ENCODE measurements around the gene COTL1. TPM values are rescaled to one million over a fixed set of nuclear protein-coding genes. Genes with fewer than 3 reads are reported as not detected.
A peak's percentile ranks its signal among the peaks of the same experiment; 100 is the strongest.

COTL1 gene
- total and polyA plus RNA-seq, 7 donors = 6.1 to 44.5 (median 9.8) TPM

DNA sequence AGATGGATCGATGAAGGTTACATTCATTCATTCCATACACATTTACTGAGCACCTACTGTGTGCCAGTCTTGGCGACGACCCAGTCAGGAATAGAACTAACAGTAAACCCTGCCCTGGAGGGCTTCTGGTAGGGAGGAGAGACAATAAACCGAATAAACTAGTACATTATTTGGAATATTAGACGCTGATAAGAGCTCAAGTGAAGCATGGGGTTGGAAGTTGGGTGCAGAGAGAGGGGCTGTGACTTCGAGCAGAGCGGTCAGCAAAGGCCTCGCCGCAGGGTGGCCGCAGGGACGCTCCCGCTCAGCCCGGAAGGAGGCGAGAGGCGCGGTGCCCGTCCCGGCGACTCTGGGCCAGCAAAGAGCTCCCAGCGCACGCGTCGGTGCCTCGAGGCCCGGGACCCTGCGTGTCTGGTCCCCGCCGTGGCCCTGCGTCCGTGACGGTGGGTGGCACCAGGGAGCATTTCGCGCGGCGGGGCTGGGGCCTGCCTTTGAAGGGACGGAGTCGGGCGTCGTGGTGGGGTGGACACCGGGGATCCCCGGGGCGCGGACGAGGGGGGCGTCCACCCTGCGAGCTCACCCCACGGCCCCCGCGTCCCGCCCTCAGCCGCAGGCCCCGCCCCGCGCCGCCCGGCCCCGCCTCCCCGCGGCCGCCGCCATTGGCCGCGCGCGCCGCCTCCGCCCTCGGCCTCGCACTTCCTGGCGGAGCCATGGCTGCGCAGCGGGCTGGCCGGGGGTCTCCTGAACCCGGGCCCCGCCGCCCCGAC is 30.1 kb upstream of the COTL1 start, which contains the start of gene KLHL36:
KLHL36 (plus strand) TSS at position 684 of the 767 bp plus-strand sequence. CDS start 2,357 bp downstream, outside the sequence.
- Histone ChIP-seq H3K36me3 (ENCODE audit: insufficient read depth in 1 of 2, low read depth in 1 of 2) (peaks cover 0 to 25% of the 10 kb centered on the region in 2 donors), H3K27ac (peak within 1 kb of the TSS; percentile 70), H3K27me3 (ENCODE audit: insufficient read depth in 3 of 3, low read length in 2 of 3) (no peaks in the 10 kb centered on the region), H3K4me3 (peak within 1 kb of the TSS; percentile 75), H3K9me3 (no peaks in the 10 kb centered on the region), H3K4me1 (peaks cover 6% of the 10 kb centered on the region)
- TF ChIP-seq, protein P1, sequence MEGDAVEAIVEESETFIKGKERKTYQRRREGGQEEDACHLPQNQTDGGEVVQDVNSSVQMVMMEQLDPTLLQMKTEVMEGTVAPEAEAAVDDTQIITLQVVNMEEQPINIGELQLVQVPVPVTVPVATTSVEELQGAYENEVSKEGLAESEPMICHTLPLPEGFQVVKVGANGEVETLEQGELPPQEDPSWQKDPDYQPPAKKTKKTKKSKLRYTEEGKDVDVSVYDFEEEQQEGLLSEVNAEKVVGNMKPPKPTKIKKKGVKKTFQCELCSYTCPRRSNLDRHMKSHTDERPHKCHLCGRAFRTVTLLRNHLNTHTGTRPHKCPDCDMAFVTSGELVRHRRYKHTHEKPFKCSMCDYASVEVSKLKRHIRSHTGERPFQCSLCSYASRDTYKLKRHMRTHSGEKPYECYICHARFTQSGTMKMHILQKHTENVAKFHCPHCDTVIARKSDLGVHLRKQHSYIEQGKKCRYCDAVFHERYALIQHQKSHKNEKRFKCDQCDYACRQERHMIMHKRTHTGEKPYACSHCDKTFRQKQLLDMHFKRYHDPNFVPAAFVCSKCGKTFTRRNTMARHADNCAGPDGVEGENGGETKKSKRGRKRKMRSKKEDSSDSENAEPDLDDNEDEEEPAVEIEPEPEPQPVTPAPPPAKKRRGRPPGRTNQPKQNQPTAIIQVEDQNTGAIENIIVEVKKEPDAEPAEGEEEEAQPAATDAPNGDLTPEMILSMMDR (IDR thresholded peaks at IDR 0.05) = no peak
- DNase-seq = peak; percentile 71 to 79
- intact Hi-C loops (cut with DNase I) = loop anchor here in 1 of 2 donors (5.0 kb wide), 1 partner anchor 274 kb away; no protein-coding TSS in a partner anchor
- peak; percentile 69 to 79 (median 72) for ATAC-seq
- WGBS, 3 donors = 5 to 12% (median 10%) methylated on average over 35 to 77 of the region's 77 CpGs

DNA sequence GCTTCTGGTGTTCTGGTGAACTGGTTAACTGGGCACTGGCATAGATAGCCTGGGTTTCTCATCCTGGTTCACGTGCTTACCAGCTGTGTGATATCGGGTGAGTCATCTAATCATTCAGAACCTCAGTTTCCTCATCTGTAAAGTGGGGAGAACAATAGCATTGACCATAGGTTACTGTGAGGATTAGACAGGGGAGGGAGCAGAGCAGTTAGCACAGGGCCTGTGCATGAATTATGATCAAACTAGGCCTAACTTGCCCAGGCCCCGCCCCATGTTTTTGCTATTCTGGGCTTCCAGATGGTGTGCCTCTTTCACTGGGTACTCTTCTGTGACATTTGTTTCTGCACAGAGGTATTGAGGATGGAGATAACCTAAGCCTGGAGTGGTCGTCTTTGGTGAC is 25.8 kb upstream of the COTL1 start:
- no peak overlapping the region for H3K4me3 ChIP-seq
- TF ChIP-seq, protein P1 (IDR thresholded peaks at IDR 0.05) = no peak
- 40 to 57% (median 53%) methylated on average over 4 of the region's 4 CpGs for WGBS, 3 donors
- peaks cover 11% of the 10 kb centered on the region for H3K4me1 ChIP-seq
- H3K27ac ChIP-seq = peak overlapping the region; percentile 67
- DNase-seq (no peak), ATAC-seq (peak in 1 of 4 donors; percentile 15)
- peaks cover 0 to 4% (median 0%) of the 10 kb centered on the region in 3 donors for H3K27me3 ChIP-seq (ENCODE audit: insufficient read depth in 3 of 3, low read length in 2 of 3)
- H3K9me3 ChIP-seq = no peaks in the 10 kb centered on the region
- intact Hi-C loops (cut with DNase I) = no loop called here
- no peaks in the 10 kb centered on the region for H3K36me3 ChIP-seq (ENCODE audit: insufficient read depth in 1 of 2, low read depth in 1 of 2)

DNA sequence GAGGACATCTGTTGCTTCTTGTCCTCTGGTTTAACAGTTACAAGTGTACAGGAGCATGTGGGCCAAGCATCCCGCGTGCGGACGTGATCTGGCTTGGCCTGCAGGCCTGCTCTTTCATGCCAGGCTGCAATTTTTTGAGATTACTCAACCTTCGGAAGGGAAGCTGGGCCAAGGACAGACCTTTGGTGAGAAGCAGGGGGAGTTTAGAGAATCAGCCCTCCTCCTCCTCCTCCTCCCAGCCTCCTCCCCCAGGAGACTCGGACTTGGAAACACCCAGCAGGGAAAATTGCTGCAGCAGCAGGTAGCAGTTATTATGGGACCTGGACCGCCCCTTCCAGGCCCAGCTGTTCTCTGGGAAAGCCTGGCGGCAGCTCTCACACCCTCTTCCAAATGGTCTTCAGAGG is 25.3 kb upstream of the COTL1 start:
- TF ChIP-seq, protein P1 (IDR thresholded peaks at IDR 0.05) = no peak
- peak; percentile 78 to 88 (median 82) for ATAC-seq
- peak overlapping the region; percentile 67 for H3K27ac ChIP-seq
- H3K9me3 ChIP-seq = no peaks in the 10 kb centered on the region
- peaks cover 0 to 4% (median 0%) of the 10 kb centered on the region in 3 donors for H3K27me3 ChIP-seq (ENCODE audit: insufficient read depth in 3 of 3, low read length in 2 of 3)
- peaks cover 11% of the 10 kb centered on the region for H3K4me1 ChIP-seq
- WGBS, 3 donors = 19 to 30% (median 21%) methylated on average over 8 of the region's 8 CpGs
- peak; percentile 80 to 88 for DNase-seq
- intact Hi-C loops (cut with DNase I) = no loop called here
- H3K4me3 ChIP-seq = no peak overlapping the region
- H3K36me3 ChIP-seq (ENCODE audit: insufficient read depth in 1 of 2, low read depth in 1 of 2) = no peaks in the 10 kb centered on the region

DNA sequence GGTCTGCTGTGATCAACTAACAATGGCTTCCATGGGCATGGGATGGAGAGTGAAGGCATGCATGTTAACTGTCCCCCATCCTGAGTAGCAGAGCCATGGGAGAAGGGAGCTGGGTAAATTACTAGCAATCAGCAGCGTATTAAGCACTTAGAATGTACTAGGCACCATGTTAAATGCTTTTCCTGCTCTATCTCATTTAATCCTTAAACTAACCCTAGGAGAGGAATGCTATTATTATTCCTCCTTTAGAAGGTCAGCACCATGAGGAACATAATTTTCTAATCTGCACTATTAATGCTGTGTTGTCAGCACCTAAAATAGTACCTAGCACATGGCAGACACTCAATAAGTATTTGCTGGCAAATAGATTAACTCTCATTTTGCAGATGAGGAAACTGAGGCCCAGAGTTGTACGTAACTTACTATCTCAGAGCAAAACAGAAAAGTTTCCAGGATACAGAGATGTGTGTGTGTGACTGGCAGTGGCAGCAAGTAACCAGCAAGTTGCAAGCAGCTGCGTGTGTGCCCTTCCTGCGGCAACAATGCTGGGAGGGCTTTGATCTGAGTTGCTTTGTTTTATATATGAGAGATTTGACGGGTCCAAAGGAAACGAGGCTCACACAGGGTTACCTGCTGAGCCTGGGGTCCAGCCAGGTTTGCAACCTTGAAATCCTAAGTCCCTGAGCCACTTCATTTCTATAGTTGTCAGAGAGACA is 23.9 kb upstream of the COTL1 start:
- Histone ChIP-seq H3K36me3 (ENCODE audit: insufficient read depth in 1 of 2, low read depth in 1 of 2) (no peaks in the 10 kb centered on the region), H3K9me3 (no peaks in the 10 kb centered on the region), H3K27ac (no peak overlapping the region), H3K4me3 (no peak overlapping the region), H3K4me1 (peaks cover 11% of the 10 kb centered on the region), H3K27me3 (ENCODE audit: insufficient read depth in 3 of 3, low read length in 2 of 3) (peaks cover 0 to 4% (median 0%) of the 10 kb centered on the region in 3 donors)
- ATAC-seq (no peak), DNase-seq (no peak)
- WGBS, 3 donors = 76 to 87% (median 80%) methylated on average over 6 of the region's 6 CpGs
- intact Hi-C loops (cut with DNase I) = no loop called here
- TF ChIP-seq, protein P1 (IDR thresholded peaks at IDR 0.05) = no peak
